OCI-LY1 (cell line): ENCODE results near the gene PALD1.

Experiments
- H2AFZ ChIP-seq: fragments of 200-600 bp; sonication (generic), shearing (Covaris generic); 2 replicates; pipeline ENCODE4 v1.6.0; 2014; ENCODE audit warnings: antibody characterized with exemption, mild to moderate bottlenecking, low read length
- H3F3A ChIP-seq: fragments of 200-600 bp; sonication (generic), shearing (Covaris generic); 2 replicates; pipeline ENCODE4 v1.6.0; 2014; ENCODE audit warnings: mild to moderate bottlenecking, antibody characterized with exemption, low read length, moderate library complexity; ENCODE audit not compliant: insufficient read depth
- H3K27ac ChIP-seq: fragments of 200-600 bp; sonication (generic); 2 replicates; pipeline ENCODE4 v1.5.1; 2014; ENCODE audit warnings: low read length, mixed run types, mild to moderate bottlenecking, low read depth; ENCODE audit not compliant: poor library complexity, severe bottlenecking
- H3K27me3 ChIP-seq: fragments of 200-600 bp; sonication (generic); 2 replicates; pipeline ENCODE4 v1.6.0; 2014; ENCODE audit warnings: antibody characterized with exemption, mild to moderate bottlenecking, low read length, moderate library complexity; ENCODE audit not compliant: insufficient read depth
- H3K36me3 ChIP-seq: fragments of 200-600 bp; sonication (generic); 2 replicates; pipeline ENCODE4 v1.6.1; 2014; ENCODE audit warnings: mild to moderate bottlenecking, antibody characterized with exemption, low read length, moderate library complexity, mixed read lengths; ENCODE audit not compliant: insufficient read depth
- H3K4me1 ChIP-seq: fragments of 200-600 bp; sonication (generic); 2 replicates; pipeline ENCODE4 v1.5.1; 2014; ENCODE audit warnings: mild to moderate bottlenecking, low read length, moderate library complexity; ENCODE audit not compliant: insufficient read depth, severe bottlenecking
- H3K4me2 ChIP-seq: fragments of 200-600 bp; sonication (generic), shearing (Covaris generic); 2 replicates; pipeline ENCODE4 v1.6.1; 2014; ENCODE audit warnings: low read length
- H3K4me3 ChIP-seq: fragments of 200-600 bp; sonication (generic); 2 replicates; pipeline ENCODE4 v1.5.1; 2014; ENCODE audit warnings: low read length, low read depth, mild to moderate bottlenecking, mixed read lengths; ENCODE audit not compliant: poor library complexity, severe bottlenecking
- H3K79me2 ChIP-seq: fragments of 200-600 bp; shearing (Covaris generic); 2 replicates; pipeline ENCODE4 v1.6.1; 2016; ENCODE audit warnings: mixed run types, low read length, mixed read lengths; ENCODE audit not compliant: insufficient read depth
- H3K9ac ChIP-seq: fragments of 200-600 bp; sonication (generic), shearing (Covaris generic); 2 replicates; pipeline ENCODE4 v1.6.1; 2014; ENCODE audit warnings: mild to moderate bottlenecking, low read length, mixed read lengths
- H3K9me2 ChIP-seq: fragments of 200-600 bp; sonication (generic), shearing (Covaris generic); 2 replicates; pipeline ENCODE4 v1.6.1; 2014; ENCODE audit warnings: low read depth, mild to moderate bottlenecking, low read length, mixed read lengths
- H3K9me3 ChIP-seq: fragments of 200-600 bp; shearing (Covaris generic); 2 replicates; pipeline ENCODE4 v1.6.1; 2014; ENCODE audit warnings: low read length, mixed read lengths
- H4K20me1 ChIP-seq: fragments of 200-600 bp; sonication (generic), shearing (Covaris generic); 2 replicates; pipeline ENCODE4 v1.6.0; 2016; ENCODE audit warnings: mild to moderate bottlenecking, low read length; ENCODE audit not compliant: insufficient read depth
- EZH2 ChIP-seq: fragments of 200-600 bp; sonication (generic), shearing (Covaris generic); IDR thresholded peaks from 2 replicates; pipeline ENCODE4 v1.8.0; 2017; ENCODE audit warnings: borderline replicate concordance, mixed run types, mild to moderate bottlenecking, antibody characterized with exemption, low read length, moderate library complexity, mixed read lengths
- TF ChIP-seq, protein P1 (sequence below): fragments of 200-600 bp; sonication (generic), shearing (Covaris generic); IDR thresholded peaks from 2 replicates; pipeline ENCODE4 v1.5.1; 2017; ENCODE audit warnings: mild to moderate bottlenecking, antibody characterized with exemption, low read length, moderate library complexity, mixed read lengths

The PALD1 gene

GRCh38 chr10:70437721-70438120, 40.8 kb upstream of the PALD1 start:
- Histone ChIP-seq H4K20me1 (no peaks in the 10 kb centered on the region), H3F3A (no peaks in the 10 kb centered on the region), H3K4me2 (no peak overlapping the region), H3K4me3 (no peak overlapping the region), H3K36me3 (no peaks in the 10 kb centered on the region), H3K27ac (no peak overlapping the region), H3K4me1 (no peaks in the 10 kb centered on the region), H3K27me3 (peaks cover 3% of the 10 kb centered on the region; the same call in 1 of the 2 replicates), H2AFZ (no peak overlapping the region), H3K9ac (no peak overlapping the region), H3K9me2 (no peaks in the 10 kb centered on the region), H3K9me3 (no peaks in the 10 kb centered on the region), H3K79me2 (no peaks in the 10 kb centered on the region)
- TF ChIP-seq, protein P1, sequence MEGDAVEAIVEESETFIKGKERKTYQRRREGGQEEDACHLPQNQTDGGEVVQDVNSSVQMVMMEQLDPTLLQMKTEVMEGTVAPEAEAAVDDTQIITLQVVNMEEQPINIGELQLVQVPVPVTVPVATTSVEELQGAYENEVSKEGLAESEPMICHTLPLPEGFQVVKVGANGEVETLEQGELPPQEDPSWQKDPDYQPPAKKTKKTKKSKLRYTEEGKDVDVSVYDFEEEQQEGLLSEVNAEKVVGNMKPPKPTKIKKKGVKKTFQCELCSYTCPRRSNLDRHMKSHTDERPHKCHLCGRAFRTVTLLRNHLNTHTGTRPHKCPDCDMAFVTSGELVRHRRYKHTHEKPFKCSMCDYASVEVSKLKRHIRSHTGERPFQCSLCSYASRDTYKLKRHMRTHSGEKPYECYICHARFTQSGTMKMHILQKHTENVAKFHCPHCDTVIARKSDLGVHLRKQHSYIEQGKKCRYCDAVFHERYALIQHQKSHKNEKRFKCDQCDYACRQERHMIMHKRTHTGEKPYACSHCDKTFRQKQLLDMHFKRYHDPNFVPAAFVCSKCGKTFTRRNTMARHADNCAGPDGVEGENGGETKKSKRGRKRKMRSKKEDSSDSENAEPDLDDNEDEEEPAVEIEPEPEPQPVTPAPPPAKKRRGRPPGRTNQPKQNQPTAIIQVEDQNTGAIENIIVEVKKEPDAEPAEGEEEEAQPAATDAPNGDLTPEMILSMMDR: no peak
- no peak for TF ChIP-seq EZH2

DNA sequence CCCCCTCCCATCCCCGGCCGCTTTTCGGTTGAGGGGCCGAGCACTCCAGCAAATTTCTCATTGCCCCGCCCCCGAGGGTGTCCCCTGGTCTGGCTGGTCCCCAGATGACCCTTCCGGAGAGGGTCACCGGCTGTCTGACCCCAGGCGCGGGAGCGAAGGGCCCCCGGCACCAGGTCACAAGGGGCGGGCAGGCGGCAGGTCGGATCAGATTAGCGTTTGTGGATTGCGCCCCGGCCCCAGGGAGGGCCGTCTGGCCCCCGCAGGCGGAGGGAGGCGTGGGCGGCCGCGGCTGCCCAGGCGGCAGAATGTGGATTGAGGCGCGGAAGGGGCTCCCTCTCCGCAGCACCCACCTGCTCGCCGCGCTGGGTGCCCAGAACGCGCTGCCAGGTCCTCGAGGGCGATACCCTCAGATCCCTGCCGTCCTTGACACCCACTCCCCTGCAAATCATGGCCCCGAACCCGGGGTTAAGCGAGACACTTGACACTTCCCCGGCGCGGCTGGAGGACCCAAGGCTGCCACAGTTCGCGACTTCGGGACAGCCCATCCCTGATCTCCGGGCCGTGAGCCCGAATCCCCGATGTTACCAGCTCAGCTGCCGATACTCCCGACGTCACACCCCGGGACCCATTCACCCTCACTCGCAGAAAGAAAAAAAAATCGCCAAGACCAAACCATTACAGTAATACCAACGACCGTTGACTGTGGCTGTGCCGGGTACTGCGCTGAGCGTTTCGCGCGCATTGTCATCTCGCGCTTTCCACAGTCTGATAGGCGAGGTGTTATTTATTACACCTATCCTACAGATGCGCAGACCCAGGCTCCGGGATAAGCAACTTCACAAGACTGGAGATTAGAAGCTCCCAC, 38.0 kb upstream of the PALD1 start:
- TF ChIP-seq EZH2: no peak
- TF ChIP-seq, protein P1: no peak
- Histone ChIP-seq H3K36me3 (no peaks in the 10 kb centered on the region), H3K9me2 (no peaks in the 10 kb centered on the region), H4K20me1 (no peaks in the 10 kb centered on the region), H3K4me1 (no peaks in the 10 kb centered on the region), H2AFZ (no peak overlapping the region), H3K27ac (no peak overlapping the region), H3K79me2 (no peaks in the 10 kb centered on the region), H3K4me2 (no peak overlapping the region), H3K9ac (no peak overlapping the region), H3K27me3 (peaks cover 3% of the 10 kb centered on the region; the same call in 1 of the 2 replicates), H3K9me3 (no peaks in the 10 kb centered on the region), H3F3A (no peaks in the 10 kb centered on the region), H3K4me3 (no peak overlapping the region)

DNA sequence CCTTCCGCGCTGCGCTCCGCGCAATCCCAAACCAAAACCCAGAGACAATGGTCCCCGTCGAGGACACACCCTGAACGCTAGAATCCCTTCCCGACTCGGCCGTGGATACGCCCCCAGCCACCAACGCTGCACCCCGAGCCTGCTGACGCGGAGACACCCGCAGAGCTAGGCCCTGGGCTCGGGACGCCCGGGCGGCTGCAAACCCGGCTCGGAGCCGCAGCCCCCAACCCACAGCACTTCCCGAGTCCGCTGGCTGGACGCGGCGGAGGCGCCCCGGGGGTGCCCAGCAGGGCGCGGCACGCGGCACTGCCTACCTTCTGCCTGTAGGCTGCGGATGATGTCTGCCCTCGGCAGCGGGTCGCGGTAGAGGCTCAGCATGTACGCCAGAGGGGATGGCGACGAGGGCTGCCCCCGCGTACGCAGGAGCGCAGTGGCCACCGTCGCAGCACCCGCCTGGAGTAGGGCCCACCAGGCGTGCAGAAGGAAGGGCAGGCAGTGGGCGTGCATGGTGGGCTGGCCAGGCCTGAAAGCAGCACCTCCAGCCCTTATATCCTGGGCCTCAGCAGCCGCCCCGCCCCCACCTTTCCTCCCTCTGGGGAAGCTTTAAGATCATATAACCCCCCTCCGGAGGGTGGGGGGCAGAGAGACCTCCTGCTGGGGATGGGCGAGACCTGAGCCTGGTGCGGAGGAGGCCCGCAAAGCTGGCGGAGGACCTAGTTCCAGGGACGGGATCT, 37.2 kb upstream of the PALD1 start, which contains the start of gene NODAL:
Gene NODAL (minus strand): TSS at position 521 of the 734 bp plus-strand sequence. CDS start 14 bp downstream, at position 507.
- peaks cover 3% of the 10 kb centered on the region; the same call in 1 of the 2 replicates for H3K27me3 ChIP-seq
- no peaks in the 10 kb centered on the region for H3K9me3 ChIP-seq
- no peak within 1 kb of the TSS for H3K4me2 ChIP-seq
- no peaks in the 10 kb centered on the region for H3K4me1 ChIP-seq
- H3K4me3 ChIP-seq: no peak within 1 kb of the TSS
- H2AFZ ChIP-seq: no peak within 1 kb of the TSS
- no peak within 1 kb of the TSS for H3K27ac ChIP-seq
- TF ChIP-seq, protein P1: no peak
- TF ChIP-seq EZH2: no peak
- H3K9me2 ChIP-seq: no peaks in the 10 kb centered on the region
- no peaks in the 10 kb centered on the region for H3F3A ChIP-seq
- no peaks in the 10 kb centered on the region for H4K20me1 ChIP-seq
- H3K9ac ChIP-seq: no peak within 1 kb of the TSS
- no peaks in the 10 kb centered on the region for H3K36me3 ChIP-seq
- H3K79me2 ChIP-seq: no peaks in the 10 kb centered on the region
